ENCODE data around the gene CALHM5.

Gene CALHM5

DNA sequence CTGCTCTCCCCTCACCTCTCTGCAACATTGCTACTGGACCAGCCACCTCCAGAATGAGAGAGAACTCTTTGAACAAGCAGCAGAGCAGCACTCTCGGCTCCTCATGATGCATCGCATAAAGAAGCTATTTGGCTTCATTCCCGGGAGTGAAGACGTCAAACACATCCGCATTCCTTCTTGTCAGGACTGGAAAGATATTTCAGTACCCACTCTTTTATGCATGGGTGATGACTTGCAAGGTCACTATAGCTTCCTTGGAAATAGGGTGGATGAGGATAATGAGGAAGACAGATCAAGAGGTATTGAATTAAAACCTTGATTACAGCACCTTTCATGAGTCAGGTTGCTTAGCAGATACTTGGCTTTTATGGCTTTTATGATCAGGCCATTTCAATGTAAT is 46.5 kb downstream of the CALHM5 start:
- no peak for TF ChIP-seq POLR2A (IDR thresholded peaks at IDR 0.05; ENCODE audit: low read depth, low read length)
- no peak for TF ChIP-seq POLR2AphosphoS5 (IDR thresholded peaks at IDR 0.05; ENCODE audit: low read depth, low read length)
- TF ChIP-seq PAX5 (IDR thresholded peaks at IDR 0.05; ENCODE audit: insufficient read depth, low read length, severe bottlenecking), result no peak
- DNase-seq (ENCODE audit: insufficient read length, low spot score) (no peak), FAIRE-seq (no peak)

- DNase-seq (ENCODE audit: insufficient read length, low spot score) (no peak), FAIRE-seq (no peak)
- no peak for TF ChIP-seq SPI1 (IDR thresholded peaks at IDR 0.05; ENCODE audit: low read depth, low read length)
- no peak for TF ChIP-seq POLR2AphosphoS5 (IDR thresholded peaks at IDR 0.05; ENCODE audit: low read depth, low read length)
- TF ChIP-seq POU2F2 (IDR thresholded peaks at IDR 0.05; ENCODE audit: low read depth, low read length), result no peak
- no peak for TF ChIP-seq TAF1 (IDR thresholded peaks at IDR 0.05; ENCODE audit: low read depth, low read length)
- no peak for TF ChIP-seq PAX5 (IDR thresholded peaks at IDR 0.05; ENCODE audit: insufficient read depth, low read length, severe bottlenecking)
- no peak for TF ChIP-seq POLR2A (IDR thresholded peaks at IDR 0.05; ENCODE audit: low read depth, low read length)
Measured at GRCh38 chr6:116560130-116560529, 48.7 kb downstream of the CALHM5 start.

DNA sequence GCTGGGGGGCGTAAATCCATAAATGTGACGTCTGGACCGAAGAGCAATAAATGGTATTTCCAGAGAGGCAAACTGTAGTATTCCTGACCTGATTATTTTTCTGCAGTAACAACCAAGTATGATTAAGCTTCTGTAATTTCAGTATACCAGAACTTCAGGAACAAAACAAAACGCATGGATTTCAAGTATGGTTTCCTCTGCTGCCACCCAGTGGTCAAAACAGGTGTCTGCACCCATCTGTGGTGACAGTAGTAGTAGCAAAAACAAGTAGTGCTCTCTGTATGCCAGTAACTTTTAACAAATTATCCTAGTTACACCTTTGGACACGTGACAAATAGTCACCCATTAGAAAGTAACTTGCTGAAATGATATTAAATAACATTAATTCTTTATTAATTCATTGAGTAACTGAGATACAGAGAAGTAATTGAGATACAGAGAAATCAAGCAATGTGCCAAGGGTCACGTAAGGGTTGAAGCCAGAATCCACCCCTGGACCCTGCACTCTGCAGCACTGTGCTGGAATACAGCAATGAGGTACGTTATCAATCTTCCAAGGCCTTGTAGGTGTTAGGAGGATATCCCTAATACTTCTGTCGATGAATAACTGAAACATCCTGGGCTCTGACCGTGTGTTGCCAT is 50.1 kb downstream of the CALHM5 start:
- TF ChIP-seq PAX5 (IDR thresholded peaks at IDR 0.05; ENCODE audit: insufficient read depth, low read length, severe bottlenecking) (no peak), SPI1 (IDR thresholded peaks at IDR 0.05; ENCODE audit: low read depth, low read length) (no peak), POU2F2 (IDR thresholded peaks at IDR 0.05; ENCODE audit: low read depth, low read length) (no peak), POLR2AphosphoS5 (IDR thresholded peaks at IDR 0.05; ENCODE audit: low read depth, low read length) (no peak), TAF1 (IDR thresholded peaks at IDR 0.05; ENCODE audit: low read depth, low read length) (no peak), POLR2A (IDR thresholded peaks at IDR 0.05; ENCODE audit: low read depth, low read length) (no peak)
- FAIRE-seq, result peak; percentile 80
- no peak for DNase-seq (ENCODE audit: insufficient read length, low spot score)

DNA sequence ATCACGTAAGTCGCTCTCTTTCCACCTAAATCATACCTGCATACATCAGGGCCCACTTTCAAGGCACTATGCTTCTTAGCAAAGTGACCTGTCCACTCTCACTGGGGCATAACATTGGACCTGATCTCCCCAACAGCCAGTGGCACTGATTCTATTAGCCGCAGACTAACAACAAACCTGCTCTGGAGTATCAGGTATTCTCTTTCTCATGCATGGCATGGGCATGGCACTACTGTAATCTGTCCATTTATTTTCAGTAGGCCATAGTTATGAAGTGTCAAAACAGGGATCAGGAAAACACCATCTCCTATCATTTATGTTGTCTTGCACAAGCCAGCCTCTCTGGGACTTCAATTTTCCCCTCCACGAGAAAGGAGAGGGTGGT is 50.6 kb downstream of the CALHM5 start:
- DNase-seq (ENCODE audit: insufficient read length, low spot score) (no peak), FAIRE-seq (no peak)
- TF ChIP-seq POLR2AphosphoS5 (IDR thresholded peaks at IDR 0.05; ENCODE audit: low read depth, low read length) (no peak), PAX5 (IDR thresholded peaks at IDR 0.05; ENCODE audit: insufficient read depth, low read length, severe bottlenecking) (no peak), SPI1 (IDR thresholded peaks at IDR 0.05; ENCODE audit: low read depth, low read length) (no peak), TAF1 (IDR thresholded peaks at IDR 0.05; ENCODE audit: low read depth, low read length) (no peak), POLR2A (IDR thresholded peaks at IDR 0.05; ENCODE audit: low read depth, low read length) (no peak), POU2F2 (IDR thresholded peaks at IDR 0.05; ENCODE audit: low read depth, low read length) (no peak)

- TF ChIP-seq POU2F2 (IDR thresholded peaks at IDR 0.05; ENCODE audit: low read depth, low read length), result no peak
- no peak for TF ChIP-seq TAF1 (IDR thresholded peaks at IDR 0.05; ENCODE audit: low read depth, low read length)
- no peak for TF ChIP-seq POLR2A (IDR thresholded peaks at IDR 0.05; ENCODE audit: low read depth, low read length)
- TF ChIP-seq POLR2AphosphoS5 (IDR thresholded peaks at IDR 0.05; ENCODE audit: low read depth, low read length), result no peak
- TF ChIP-seq PAX5 (IDR thresholded peaks at IDR 0.05; ENCODE audit: insufficient read depth, low read length, severe bottlenecking), result no peak
- no peak for TF ChIP-seq SPI1 (IDR thresholded peaks at IDR 0.05; ENCODE audit: low read depth, low read length)
- FAIRE-seq (no peak), DNase-seq (ENCODE audit: insufficient read length, low spot score) (no peak)
Measured at GRCh38 chr6:116562614-116563013, 51.2 kb downstream of the CALHM5 start.

- TF ChIP-seq POLR2AphosphoS5 (IDR thresholded peaks at IDR 0.05; ENCODE audit: low read depth, low read length) (no peak), POU2F2 (IDR thresholded peaks at IDR 0.05; ENCODE audit: low read depth, low read length) (no peak), POLR2A (IDR thresholded peaks at IDR 0.05; ENCODE audit: low read depth, low read length) (no peak), TAF1 (IDR thresholded peaks at IDR 0.05; ENCODE audit: low read depth, low read length) (no peak), SPI1 (IDR thresholded peaks at IDR 0.05; ENCODE audit: low read depth, low read length) (no peak), PAX5 (IDR thresholded peaks at IDR 0.05; ENCODE audit: insufficient read depth, low read length, severe bottlenecking) (no peak)
- DNase-seq (ENCODE audit: insufficient read length, low spot score) (no peak), FAIRE-seq (no peak)
Measured at GRCh38 chr6:116563830-116564229, 52.4 kb downstream of the CALHM5 start.

DNA sequence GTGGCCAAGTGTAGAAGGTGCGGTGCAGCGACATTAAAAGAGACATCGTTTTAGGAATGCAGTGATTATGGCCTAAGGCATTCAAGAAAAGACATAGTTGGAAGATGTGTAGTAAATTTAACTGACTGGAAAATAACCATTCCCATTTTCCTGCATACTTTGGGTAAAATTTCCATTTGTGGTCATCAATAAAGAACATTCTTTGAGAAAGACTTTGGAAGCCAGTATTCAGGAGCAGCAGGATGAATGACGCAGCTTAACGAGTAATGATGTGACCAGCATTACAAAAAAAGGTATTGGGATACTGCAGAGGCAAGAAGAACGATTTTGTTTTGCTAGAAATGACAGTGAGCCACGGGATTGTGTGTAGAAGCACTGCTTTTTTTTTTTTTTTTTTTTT is 52.9 kb downstream of the CALHM5 start:
- no peak for DNase-seq (ENCODE audit: insufficient read length, low spot score)
- no peak for TF ChIP-seq SPI1 (IDR thresholded peaks at IDR 0.05; ENCODE audit: low read depth, low read length)
- no peak for TF ChIP-seq POU2F2 (IDR thresholded peaks at IDR 0.05; ENCODE audit: low read depth, low read length)
- TF ChIP-seq PAX5 (IDR thresholded peaks at IDR 0.05; ENCODE audit: insufficient read depth, low read length, severe bottlenecking), result no peak
- TF ChIP-seq POLR2A (IDR thresholded peaks at IDR 0.05; ENCODE audit: low read depth, low read length), result no peak
- TF ChIP-seq POLR2AphosphoS5 (IDR thresholded peaks at IDR 0.05; ENCODE audit: low read depth, low read length), result no peak
- TF ChIP-seq TAF1 (IDR thresholded peaks at IDR 0.05; ENCODE audit: low read depth, low read length), result no peak
- no peak for FAIRE-seq

DNA sequence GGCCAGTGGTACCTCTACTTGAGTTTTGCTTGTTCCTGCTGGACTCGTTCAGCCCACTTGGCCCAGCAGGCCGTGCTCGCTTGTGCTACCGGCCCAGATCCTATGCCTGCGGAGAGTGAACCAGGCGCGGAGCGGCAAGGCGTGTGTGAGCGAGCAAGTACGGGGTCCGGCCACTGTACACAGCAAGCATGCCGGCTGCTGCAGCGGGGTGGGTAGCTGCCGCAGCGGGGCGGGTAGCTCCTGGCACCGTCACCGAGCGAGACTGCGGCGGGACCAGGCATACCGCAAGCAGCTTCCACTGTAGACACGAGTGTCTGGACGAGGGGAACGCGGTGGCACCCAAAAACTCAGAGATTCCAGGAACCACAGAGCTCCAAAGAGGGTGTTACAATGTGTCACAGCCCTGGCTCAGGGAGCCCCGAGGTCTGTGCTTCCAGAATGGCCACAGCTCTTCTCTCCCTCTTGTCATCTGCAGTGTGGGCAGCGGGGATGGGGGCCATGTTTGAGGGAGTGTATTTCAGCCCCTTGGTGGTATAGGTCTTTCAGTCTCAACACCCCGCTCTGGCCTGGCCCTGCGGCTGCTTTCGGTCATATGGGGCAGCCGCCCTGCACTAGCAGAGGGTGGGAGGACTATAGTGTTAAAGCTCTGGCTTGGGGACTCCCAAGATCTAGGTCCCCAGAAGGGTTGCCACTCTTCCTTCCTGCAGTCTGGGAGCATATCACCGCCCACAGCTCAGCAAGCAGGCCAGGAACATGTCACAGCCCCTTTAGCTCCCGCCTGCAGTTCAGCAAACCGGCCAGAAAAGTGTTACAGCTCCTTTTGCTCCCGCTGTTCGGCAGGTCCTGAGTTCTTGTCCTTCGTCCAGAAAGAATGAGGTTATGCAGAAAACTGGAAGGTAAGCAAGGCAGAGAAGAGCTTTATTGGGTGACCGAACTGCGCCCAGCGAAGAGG is 53.8 kb downstream of the CALHM5 start:
- no peak for DNase-seq (ENCODE audit: insufficient read length, low spot score)
- peak; percentile 67 for FAIRE-seq
- TF ChIP-seq PAX5 (IDR thresholded peaks at IDR 0.05; ENCODE audit: insufficient read depth, low read length, severe bottlenecking) (no peak), SPI1 (IDR thresholded peaks at IDR 0.05; ENCODE audit: low read depth, low read length) (no peak), POLR2A (IDR thresholded peaks at IDR 0.05; ENCODE audit: low read depth, low read length) (no peak), TAF1 (IDR thresholded peaks at IDR 0.05; ENCODE audit: low read depth, low read length) (no peak), POLR2AphosphoS5 (IDR thresholded peaks at IDR 0.05; ENCODE audit: low read depth, low read length) (no peak), POU2F2 (IDR thresholded peaks at IDR 0.05; ENCODE audit: low read depth, low read length) (no peak)

GRCh38 chr6:116568111-116568510 is 56.7 kb downstream of the CALHM5 start:
- FAIRE-seq (no peak), DNase-seq (ENCODE audit: insufficient read length, low spot score) (no peak)
- TF ChIP-seq PAX5 (IDR thresholded peaks at IDR 0.05; ENCODE audit: insufficient read depth, low read length, severe bottlenecking), result no peak
- no peak for TF ChIP-seq TAF1 (IDR thresholded peaks at IDR 0.05; ENCODE audit: low read depth, low read length)
- TF ChIP-seq POU2F2 (IDR thresholded peaks at IDR 0.05; ENCODE audit: low read depth, low read length), result no peak
- no peak for TF ChIP-seq SPI1 (IDR thresholded peaks at IDR 0.05; ENCODE audit: low read depth, low read length)
- TF ChIP-seq POLR2A (IDR thresholded peaks at IDR 0.05; ENCODE audit: low read depth, low read length), result no peak
- TF ChIP-seq POLR2AphosphoS5 (IDR thresholded peaks at IDR 0.05; ENCODE audit: low read depth, low read length), result no peak

Data from GM12891 (cell line).